CD4-positive, alpha-beta memory T cell (primary cell): Measurements from ENCODE around the gene USP8. TPM values are rescaled to one million over a fixed set of nuclear protein-coding genes. Genes with fewer than 3 reads are reported as not detected.
"Not testable (repeated sequence)": the region's sequence is repeated elsewhere in the genome, so short reads cannot be mapped to it uniquely, and the experiment has no call there.

Experiments
- CTCF ChIA-PET: fragments of 350-600 bp; sonication (Branson Sonifier 250); formaldehyde crosslinking; loops from one replicate; lab custom pipeline; 2021; ENCODE audit warnings: inconsistent platforms; ENCODE audit not compliant: partially characterized antibody; lab: Charles Lee
- POLR2A ChIA-PET: fragments of 350-600 bp; sonication (Branson Sonifier 250); formaldehyde crosslinking; loops from one replicate; lab custom pipeline; 2021; ENCODE audit not compliant: partially characterized antibody; lab: Charles Lee
- DNase-seq, 5 donors: peaks; one replicate each; pipeline versions ENCODE4 v3.0.0 to v3.0.0-alpha.2; 2020 to 2022; ENCODE audit warnings: mixed read lengths in 1 of 5
- H3K27ac ChIP-seq: one replicate; pipeline ENCODE4 v1.7.0; 2013; ENCODE audit warnings: low read depth, low read length
- H3K27me3 ChIP-seq: 2 replicates; pipeline ENCODE4 v1.7.0; 2013; ENCODE audit warnings: mild to moderate bottlenecking, low read length, moderate library complexity; ENCODE audit not compliant: insufficient read depth
- H3K36me3 ChIP-seq: 2 replicates; pipeline ENCODE4 v1.7.0; 2013; ENCODE audit warnings: mild to moderate bottlenecking, low read length, moderate library complexity; ENCODE audit not compliant: insufficient read depth
- H3K4me1 ChIP-seq: 2 replicates; pipeline ENCODE4 v1.7.0; 2013; ENCODE audit warnings: mild to moderate bottlenecking, low read length, moderate library complexity; ENCODE audit not compliant: insufficient read depth
- H3K4me3 ChIP-seq, 2 donors: one replicate each; pipeline ENCODE4 v1.7.0; 2013; ENCODE audit warnings: low read length in 2 of 2, mild to moderate bottlenecking in 1 of 2
- H3K9me3 ChIP-seq, 2 donors: one replicate each; pipeline ENCODE4 v1.7.0; 2013; ENCODE audit warnings: low read length in 2 of 2, control low read depth in 1 of 2; ENCODE audit not compliant: control insufficient read depth in 1 of 2
- H3K27ac Mint-ChIP-seq, 7 donors: one replicate each; pipeline ENCODE4 v1.8.0; 2020 to 2021; ENCODE audit warnings: mixed read lengths in 7 of 7, mild to moderate bottlenecking in 6 of 7, inconsistent platforms in 3 of 7, moderate library complexity in 3 of 7
- H3K27me3 Mint-ChIP-seq, 2 donors: one replicate each; pipeline ENCODE4 v1.8.0; 2020 to 2021; ENCODE audit warnings: mixed read lengths in 2 of 2
- H3K36me3 Mint-ChIP-seq, 2 donors: one replicate each; pipeline ENCODE4 v1.8.0; 2020 to 2021; ENCODE audit warnings: mixed read lengths in 2 of 2, inconsistent platforms in 1 of 2, mild to moderate bottlenecking in 1 of 2
- H3K4me1 Mint-ChIP-seq, 4 donors: one replicate each; pipeline ENCODE4 v1.8.0; 2020 to 2021; ENCODE audit warnings: mixed read lengths in 4 of 4, mild to moderate bottlenecking in 1 of 4
- H3K4me3 Mint-ChIP-seq, 8 donors: one replicate each; pipeline ENCODE4 v1.8.0; 2020 to 2021; ENCODE audit warnings: mixed read lengths in 8 of 8, mild to moderate bottlenecking in 7 of 8, moderate library complexity in 6 of 8, inconsistent platforms in 3 of 8
- H3K9me3 Mint-ChIP-seq, 8 donors: one replicate each; pipeline ENCODE4 v1.8.0; 2020 to 2021; ENCODE audit warnings: mixed read lengths in 8 of 8, mild to moderate bottlenecking in 5 of 8, inconsistent platforms in 3 of 8, moderate library complexity in 1 of 8
- intact Hi-C: fragments of 100-400 bp; cut with micrococcal nuclease; formaldehyde crosslinking; loops from one replicate; pipeline ENCODE4 v1.15.1; 2023
- polyA plus RNA-seq, 2 donors: library from polyadenylated mRNA; unstranded; fragments of 300-500 nt; fragmentation: Illumina TruSeq; gene quantifications; one replicate each; pipeline ENCODE4 v1.2.3, GENCODE V29; 2021
- total RNA-seq, 2 experiments: library from RNA; stranded (reverse); gene quantifications; one replicate each; pipeline ENCODE4 v1.2.3, GENCODE V29; 2021

The USP8 gene
- total RNA-seq: 10 to 100 TPM; 68.9 to 70.9 TPM
- 10 to 100 TPM; 23.5 to 52.7 TPM for polyA plus RNA-seq

DNA sequence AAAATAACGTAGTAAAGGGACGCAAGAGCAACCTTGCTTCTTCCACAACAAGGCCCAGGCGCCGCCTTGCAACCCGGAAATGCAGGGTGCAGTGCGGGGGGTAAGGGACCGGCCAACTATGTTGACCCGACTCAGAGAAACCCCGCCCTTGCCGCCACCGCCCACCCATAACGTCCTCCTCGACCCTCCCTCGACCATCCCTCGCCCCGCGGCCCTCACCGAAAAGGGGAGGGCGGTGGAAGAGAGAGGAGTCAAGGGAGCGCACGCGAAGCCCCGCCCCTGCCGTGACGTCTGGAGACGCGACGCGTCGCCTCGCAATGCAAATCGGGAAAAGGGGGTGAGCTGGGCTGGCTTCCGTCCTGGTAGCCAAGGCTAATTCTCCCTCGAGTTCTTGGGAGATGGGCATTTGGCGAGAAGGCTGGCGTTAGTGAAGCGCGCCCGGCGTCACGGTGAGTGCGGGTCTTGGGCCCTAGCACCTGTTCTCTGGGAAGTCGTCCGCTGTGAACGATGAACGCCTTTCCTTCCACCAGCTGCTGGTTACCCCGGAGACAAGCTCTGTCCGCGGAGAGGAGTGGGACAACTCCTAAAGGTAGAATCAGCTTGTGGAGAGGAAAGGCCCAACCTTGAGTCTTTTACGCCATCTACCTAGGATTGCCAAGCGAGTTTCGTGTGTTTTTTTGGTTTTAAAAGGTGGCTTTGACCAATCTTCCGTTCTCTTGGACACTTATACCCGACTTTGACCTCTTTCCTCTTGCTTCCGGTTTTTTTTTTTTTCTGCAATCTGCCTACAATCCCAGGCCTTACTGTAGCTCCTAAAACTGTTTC, at the start of gene USP8:
Gene USP8 (plus strand): TSS at position 340 of the 825 bp plus-strand sequence. CDS start 14,669 bp downstream, outside the sequence.
- Mint-ChIP-seq H3K27me3 (no peaks in the 10 kb centered on the region), H3K36me3 (peaks cover 9 to 15% of the 10 kb centered on the region in 2 donors), H3K9me3 (no peaks in the 10 kb centered on the region), H3K4me3 (peak within 1 kb of the TSS; percentile 96 to 100 (median 98)), H3K4me1 (peaks cover 13 to 53% (median 32%) of the 10 kb centered on the region in 4 donors), H3K27ac (peak within 1 kb of the TSS; percentile 98 to 100 (median 99))
- no peaks in the 10 kb centered on the region for H3K9me3 ChIP-seq
- DNase-seq: peak; percentile 90 to 93 (median 92)
- H3K27me3 ChIP-seq: no peaks in the 10 kb centered on the region
- H3K36me3 ChIP-seq: no peaks in the 10 kb centered on the region
- intact Hi-C loops: loop anchor here (1.0 to 5.0 kb wide), 6 partner anchors 70 to 1612 kb away; partner anchors contain the start of genes CEP152, COPS2, FAM227B and TRPM7
- H3K4me3 ChIP-seq: peak within 1 kb of the TSS; percentile 99
- ChIA-PET POLR2A (interaction anchor here (0.7 to 3.4 kb wide), 11 partner anchors 17 to 1614 kb away, joined by 3 to 143 read pairs (median 4); partner anchors contain the start of genes AP4E1, CEP152, COPS2 and DTWD1), CTCF (interaction anchor here (1.0 kb wide), 1 partner anchor 78 kb away, joined by 3 read pairs; no protein-coding TSS in a partner anchor)
- peaks cover 32% of the 10 kb centered on the region for H3K4me1 ChIP-seq
- peak within 1 kb of the TSS; percentile 94 for H3K27ac ChIP-seq

DNA sequence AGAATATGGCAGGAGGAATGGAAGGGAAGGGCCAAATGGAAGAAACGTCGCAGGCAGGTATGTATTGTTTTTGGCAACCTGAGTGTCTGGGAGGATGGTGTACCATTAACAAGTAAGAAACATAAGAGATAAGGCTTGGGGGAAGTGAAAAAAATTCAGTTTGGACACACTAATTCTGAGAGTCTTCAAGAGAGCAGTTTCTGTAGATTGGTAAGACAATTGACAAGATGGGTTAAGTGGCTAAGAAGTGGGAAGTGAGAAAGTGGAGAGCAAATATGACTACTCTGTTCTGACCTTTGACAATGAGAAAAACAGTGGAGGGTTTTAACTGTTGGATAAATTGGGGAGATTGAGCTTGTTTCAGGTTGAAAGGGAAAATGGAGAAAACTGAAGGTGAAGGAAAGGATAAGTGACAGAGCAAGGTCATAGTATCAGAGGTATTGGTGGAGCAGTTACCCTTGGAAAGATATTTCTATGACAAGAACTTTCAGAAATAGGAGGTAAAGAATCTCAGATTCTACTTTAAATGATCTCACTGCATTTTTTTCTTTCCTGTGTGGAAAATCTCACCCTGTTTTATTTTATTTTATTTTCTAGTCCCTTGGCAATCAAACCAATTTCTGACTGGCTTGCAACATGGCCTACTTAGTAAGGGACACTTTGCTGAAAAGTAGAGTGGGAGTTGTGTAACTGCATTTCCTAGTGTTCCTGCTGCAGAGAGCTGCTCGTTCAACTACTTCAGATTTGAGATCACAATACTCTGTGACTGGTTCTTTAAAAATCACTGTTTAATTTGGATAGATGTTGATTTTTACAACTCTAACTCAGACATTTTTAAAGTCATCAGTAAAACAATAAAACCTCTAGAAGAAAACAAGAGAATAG, 46.1 kb upstream of the USP8 start:
- no peak overlapping the region for H3K27ac Mint-ChIP-seq
- no peaks in the 10 kb centered on the region for H3K36me3 ChIP-seq
- H3K27ac ChIP-seq: no peak overlapping the region
- ChIA-PET POLR2A (no interaction called here), CTCF (no interaction called here)
- H3K4me3 ChIP-seq: no peak overlapping the region
- DNase-seq: no peak
- peaks cover 0 to 2% (median 0%) of the 10 kb centered on the region in 8 donors for H3K9me3 Mint-ChIP-seq
- H3K36me3 Mint-ChIP-seq: no peaks in the 10 kb centered on the region
- no peaks in the 10 kb centered on the region for H3K27me3 ChIP-seq
- H3K9me3 ChIP-seq: no peaks in the 10 kb centered on the region
- intact Hi-C loops: no loop called here
- H3K4me1 Mint-ChIP-seq: no peaks in the 10 kb centered on the region
- no peaks in the 10 kb centered on the region for H3K4me1 ChIP-seq
- H3K4me3 Mint-ChIP-seq: no peak overlapping the region
- peaks cover 0 to 3% of the 10 kb centered on the region in 2 donors for H3K27me3 Mint-ChIP-seq

DNA sequence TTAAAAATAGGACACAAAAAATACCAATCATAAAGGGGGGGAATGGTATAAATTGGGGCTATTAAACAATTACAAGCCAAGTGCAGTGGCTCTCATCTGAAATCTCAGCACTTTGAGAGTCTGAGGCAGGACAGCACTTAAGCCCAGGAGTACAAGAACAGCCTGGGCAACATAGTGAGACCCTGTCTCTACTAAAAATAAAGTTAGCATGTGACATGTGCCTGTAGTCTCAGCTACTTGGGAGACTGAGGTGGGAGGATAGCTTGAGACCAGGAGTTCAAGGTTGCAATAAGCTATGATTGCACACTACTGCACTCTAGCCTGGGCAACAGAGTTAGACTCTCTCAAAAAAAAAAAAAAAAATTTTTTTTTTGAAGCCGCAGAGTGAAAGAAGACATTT, 45.4 kb upstream of the USP8 start:
- no peak overlapping the region for H3K27ac Mint-ChIP-seq

DNA sequence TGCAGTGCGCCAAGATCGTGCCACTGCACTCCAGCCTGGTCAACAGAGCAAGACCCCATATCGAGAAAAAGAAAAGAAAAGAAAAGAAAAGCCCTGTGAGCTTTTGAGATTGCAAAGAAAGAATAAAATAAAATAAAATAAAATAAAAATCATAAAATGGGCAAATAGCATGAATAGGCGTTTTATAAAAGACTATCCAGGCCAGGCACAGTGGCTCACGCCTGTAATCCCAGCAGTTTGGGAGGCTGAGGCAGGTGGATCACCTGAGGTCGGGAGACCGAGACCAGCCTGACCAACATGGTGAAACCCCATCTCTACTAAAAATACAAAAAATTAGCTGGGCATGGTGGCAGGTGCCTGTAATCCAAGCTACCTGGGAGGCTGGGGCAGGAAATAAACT, 44.8 kb upstream of the USP8 start:
- H3K27ac Mint-ChIP-seq, CTCF ChIA-PET, H3K4me3 Mint-ChIP-seq: not testable (repeated sequence)

More for the DNA sequence above, 45.4 kb upstream of the USP8 start:
- Mint-ChIP-seq H3K27me3 (peaks cover 0 to 3% of the 10 kb centered on the region in 2 donors), H3K4me3 (no peak overlapping the region), H3K9me3 (peaks cover 0 to 2% (median 0%) of the 10 kb centered on the region in 8 donors), H3K4me1 (no peaks in the 10 kb centered on the region), H3K36me3 (no peaks in the 10 kb centered on the region)
- ChIA-PET POLR2A (no interaction called here), CTCF (no interaction called here)
- Histone ChIP-seq H3K9me3 (no peaks in the 10 kb centered on the region), H3K36me3 (no peaks in the 10 kb centered on the region), H3K4me1 (no peaks in the 10 kb centered on the region), H3K27me3 (no peaks in the 10 kb centered on the region), H3K4me3 (no peak overlapping the region), H3K27ac (no peak overlapping the region)
- intact Hi-C loops: no loop called here
- no peak for DNase-seq

DNA sequence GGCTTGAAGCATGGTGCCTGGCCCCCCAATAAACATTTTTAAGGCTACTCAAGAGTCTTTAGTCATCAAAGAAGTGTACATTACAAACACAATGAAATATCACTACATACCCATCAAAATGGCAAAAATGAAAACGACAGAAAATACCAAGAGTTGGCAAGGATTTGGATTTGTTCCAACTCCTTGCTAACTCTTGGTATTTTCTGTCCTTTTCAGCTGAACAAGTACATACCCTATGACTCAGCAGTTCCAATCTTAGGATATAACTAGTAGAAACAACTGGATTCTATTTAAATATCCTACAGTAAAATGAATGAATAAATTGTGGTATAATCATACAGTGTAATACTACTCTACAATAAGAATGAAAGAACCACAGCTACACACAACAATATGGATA, 44.1 kb upstream of the USP8 start:
- Histone ChIP-seq H3K9me3 (no peaks in the 10 kb centered on the region), H3K27ac (no peak overlapping the region), H3K36me3 (no peaks in the 10 kb centered on the region), H3K27me3 (no peaks in the 10 kb centered on the region), H3K4me1 (no peaks in the 10 kb centered on the region), H3K4me3 (no peak overlapping the region)
- H3K27me3 Mint-ChIP-seq: peaks cover 0 to 3% of the 10 kb centered on the region in 2 donors
- H3K27ac Mint-ChIP-seq: no peak overlapping the region
- intact Hi-C loops: no loop called here
- DNase-seq: no peak
- POLR2A ChIA-PET: no interaction called here
- no peaks in the 10 kb centered on the region for H3K4me1 Mint-ChIP-seq
- H3K36me3 Mint-ChIP-seq: no peaks in the 10 kb centered on the region
- peaks cover 0 to 2% (median 0%) of the 10 kb centered on the region in 8 donors for H3K9me3 Mint-ChIP-seq
- CTCF ChIA-PET: no interaction called here
- H3K4me3 Mint-ChIP-seq: no peak overlapping the region

More for the DNA sequence above, 44.8 kb upstream of the USP8 start:
- DNase-seq, H3K27me3 Mint-ChIP-seq, H3K4me1 Mint-ChIP-seq, H3K4me1 ChIP-seq, H3K36me3 Mint-ChIP-seq, H3K27me3 ChIP-seq, intact Hi-C loops, H3K4me3 ChIP-seq, H3K9me3 Mint-ChIP-seq, H3K9me3 ChIP-seq, H3K36me3 ChIP-seq, POLR2A ChIA-PET, H3K27ac ChIP-seq: not testable (repeated sequence)

DNA sequence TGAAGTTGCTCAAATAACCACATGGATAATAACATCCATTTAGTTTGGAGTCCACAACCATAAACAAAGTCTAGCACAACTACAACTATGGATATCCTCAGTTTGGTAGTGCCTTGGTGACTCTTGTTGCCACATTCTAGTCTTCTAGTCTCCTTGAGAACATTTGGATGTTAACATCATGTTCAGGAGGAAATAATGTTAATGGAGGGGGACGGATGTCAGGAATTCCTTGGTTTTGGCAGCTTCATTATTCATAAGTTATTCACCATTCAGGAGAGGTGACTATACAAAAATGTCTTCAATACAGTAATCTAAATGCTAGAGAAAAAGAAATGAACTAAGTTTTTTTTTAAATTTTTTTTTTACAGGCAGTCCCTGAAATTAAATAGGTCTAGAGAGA, 42.8 kb upstream of the USP8 start:
- Histone ChIP-seq H3K36me3 (no peaks in the 10 kb centered on the region), H3K4me3 (no peak overlapping the region), H3K9me3 (no peaks in the 10 kb centered on the region), H3K27me3 (no peaks in the 10 kb centered on the region), H3K4me1 (no peaks in the 10 kb centered on the region), H3K27ac (no peak overlapping the region)
- Mint-ChIP-seq H3K36me3 (no peaks in the 10 kb centered on the region), H3K9me3 (peaks cover 0 to 2% (median 0%) of the 10 kb centered on the region in 8 donors), H3K27me3 (peaks cover 0 to 3% of the 10 kb centered on the region in 2 donors), H3K27ac (no peak overlapping the region), H3K4me1 (no peaks in the 10 kb centered on the region), H3K4me3 (no peak overlapping the region)
- POLR2A ChIA-PET: no interaction called here
- CTCF ChIA-PET: no interaction called here
- DNase-seq: no peak
- intact Hi-C loops: no loop called here

DNA sequence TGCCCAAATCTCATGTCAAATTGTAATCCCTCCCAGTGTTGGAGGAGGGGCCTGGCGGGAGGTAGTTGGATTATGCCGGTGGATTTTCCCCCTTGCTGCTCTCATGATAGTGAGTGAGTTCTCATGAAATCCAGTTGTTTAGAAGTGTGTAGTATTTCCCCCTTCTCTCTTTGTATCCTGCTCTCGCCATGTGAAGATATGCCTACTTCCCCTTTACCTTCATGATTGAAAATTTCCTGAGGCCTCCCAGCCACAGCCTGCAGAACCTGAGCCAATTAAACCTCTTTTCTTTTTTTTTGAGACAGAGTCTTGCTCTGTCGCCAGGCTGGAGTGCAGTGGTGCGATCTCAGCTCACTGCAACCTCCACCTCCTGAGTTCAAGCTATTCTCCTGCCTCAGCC, 41.8 kb upstream of the USP8 start:
- H3K4me1 ChIP-seq, intact Hi-C loops, H3K27ac Mint-ChIP-seq, DNase-seq, H3K27ac ChIP-seq, H3K9me3 ChIP-seq, H3K27me3 ChIP-seq, H3K36me3 Mint-ChIP-seq, H3K36me3 ChIP-seq, H3K4me3 ChIP-seq, H3K4me3 Mint-ChIP-seq, POLR2A ChIA-PET, H3K9me3 Mint-ChIP-seq, H3K4me1 Mint-ChIP-seq, H3K27me3 Mint-ChIP-seq, CTCF ChIA-PET: not testable (repeated sequence)
